NB4 (cell line): ENCODE measurements around the gene PROX1.

Experiments used
- CTCF ChIP-seq: IDR thresholded peaks from one replicate; pipeline ENCODE4 v1.5.1; 2012; ENCODE audit warnings: low read depth, low read length
- POLR2A ChIP-seq: IDR thresholded peaks from 2 replicates; pipeline ENCODE4 v1.6.1; 2011; ENCODE audit warnings: mild to moderate bottlenecking; ENCODE audit not compliant: insufficient read length; ENCODE audit errors: extremely low read depth

- TF ChIP-seq CTCF: no peak
- no peak for TF ChIP-seq POLR2A
Measured at GRCh38 chr1:213996320-213997037, 8.7 kb downstream of the PROX1 start.
